Panc1 (cell line): ENCODE measurements around the gene GRIFIN. TPM values are rescaled to one million over a fixed set of nuclear protein-coding genes. Genes with fewer than 3 reads are reported as not detected.

Source experiments
- ATAC-seq: fragments of 200-7000 bp; cut with Tn5 transposase; 2 replicates; pipeline ENCODE4 v1.9.1; 2020; ENCODE audit warnings: mild to moderate bottlenecking, moderate library complexity
- BruUV-seq: library from RNA; stranded (reverse); fragments of 400-500 nt; replicated peaks from 2 replicates; lab custom pipeline; 2021; lab: Mats Ljungman, UMichigan
- CTCF ChIA-PET: fragments of 300-600 bp; sonication (Branson Sonifier 250); formaldehyde crosslinking; loops from one replicate; lab custom pipeline; 2022; ENCODE audit warnings: antibody characterized with exemption; lab: Charles Lee
- POLR2A ChIA-PET: fragments of 300-600 bp; sonication (Branson Sonifier 250); formaldehyde crosslinking; loops from one replicate; lab custom pipeline; 2022; ENCODE audit warnings: antibody characterized with exemption; lab: Charles Lee
- DNase-seq: peaks from one replicate; pipeline ENCODE4 v3.0.0-alpha.2; 2010; ENCODE audit warnings: low read depth, low spot score
- H3K27ac ChIP-seq: 2 replicates; pipeline ENCODE4 v1.5.1; 2011; ENCODE audit warnings: mild to moderate bottlenecking, low read length, inconsistent platforms
- H3K27me3 ChIP-seq: fragments of 200-500 bp; sonication (Bioruptor generic); 2 replicates; pipeline ENCODE4 v1.6.0; 2014; ENCODE audit warnings: low read length, inconsistent platforms; ENCODE audit not compliant: control insufficient read depth, insufficient read depth
- H3K36me3 ChIP-seq: fragments of 200-500 bp; sonication (Bioruptor generic); 2 replicates; pipeline ENCODE4 v1.5.1; 2014; ENCODE audit warnings: inconsistent platforms, mild to moderate bottlenecking, low read length, moderate library complexity; ENCODE audit not compliant: control insufficient read depth, insufficient read depth
- H3K4me1 ChIP-seq: 2 replicates; pipeline ENCODE4 v1.5.1; 2011; ENCODE audit warnings: inconsistent platforms, mild to moderate bottlenecking, low read length, moderate library complexity; ENCODE audit not compliant: control insufficient read depth, insufficient read depth
- H3K4me3 ChIP-seq, 2 experiments: 2 replicates each; pipeline ENCODE4 v1.5.1; 2011 to 2012; ENCODE audit warnings: low read depth in 2 of 2, low read length in 2 of 2, mild to moderate bottlenecking in 2 of 2, inconsistent platforms in 1 of 2, moderate library complexity in 1 of 2
- H3K9me3 ChIP-seq: fragments of 200-500 bp; sonication (Bioruptor generic); 2 replicates; pipeline ENCODE4 v1.5.1; 2014; ENCODE audit warnings: low read depth, mild to moderate bottlenecking, inconsistent platforms, low read length, moderate library complexity; ENCODE audit not compliant: control insufficient read depth, insufficient read depth
- CTCF ChIP-seq: fragments of 450-650 bp; IDR thresholded peaks from 2 replicates; pipeline ENCODE4 v1.5.1; 2017; ENCODE audit warnings: mild to moderate bottlenecking
- POLR2AphosphoS5 ChIP-seq: IDR thresholded peaks from 2 replicates; pipeline ENCODE4 v1.6.1; 2012; ENCODE audit warnings: mild to moderate bottlenecking, low read depth, low read length, moderate library complexity
- REST ChIP-seq, 2 experiments: IDR thresholded peaks; 2 replicates each; pipeline ENCODE4 v1.6.1; 2011 to 2012; ENCODE audit warnings: low read depth in 2 of 2, control low read depth in 1 of 2, low read length in 1 of 2, mild to moderate bottlenecking in 1 of 2, moderate library complexity in 1 of 2; ENCODE audit not compliant: insufficient read depth in 1 of 2
- SIN3A ChIP-seq: IDR thresholded peaks from 2 replicates; pipeline ENCODE4 v1.6.1; 2012; ENCODE audit warnings: low read depth, mild to moderate bottlenecking, low read length, moderate library complexity, borderline replicate concordance; ENCODE audit not compliant: insufficient read depth
- TCF7L2 ChIP-seq: IDR thresholded peaks from 2 replicates; pipeline ENCODE4 v1.6.1; 2011; ENCODE audit warnings: mild to moderate bottlenecking, low read depth, low read length, inconsistent platforms
- in situ Hi-C: cut with HindIII; loops from 2 replicates; pipeline ENCODE4 v1.10.0; 2016; ENCODE audit warnings: low sequenced_read_pairs, low pct_unique_long_range_greater_than_20kb
- intact Hi-C: fragments of 100-400 bp; cut with micrococcal nuclease; formaldehyde crosslinking; loops from one replicate; pipeline ENCODE4 v1.10.0; 2022; ENCODE audit not compliant: unreplicated experiment
- total RNA-seq: library from RNA; stranded (reverse); gene quantifications from one replicate; pipeline ENCODE4 v1.2.1, GENCODE V29; 2021; ENCODE audit not compliant: unreplicated experiment

GRIFIN gene
- total RNA-seq, 1 experiment from 2014 or later: not detected

- Histone ChIP-seq H3K4me1 (peaks cover 71% of the 10 kb centered on the region), H3K36me3 (no peaks in the 10 kb centered on the region), H3K9me3 (no peaks in the 10 kb centered on the region), H3K27ac (peak overlapping the region; percentile 83), H3K4me3 (peak overlapping the region; percentile 64 to 89), H3K27me3 (no peaks in the 10 kb centered on the region)
- CTCF ChIA-PET: interaction anchor here (0.5 to 1.0 kb wide), 2 partner anchors 52 to 202 kb away, joined by 4 to 9 read pairs; no protein-coding TSS in a partner anchor
- ATAC-seq (peak; percentile 43), DNase-seq (no peak)
- TF ChIP-seq TCF7L2 (no peak), POLR2AphosphoS5 (no peak), CTCF (no peak; the same call in 1 of the 2 replicates), SIN3A (no peak; the same call in 1 of the 2 replicates)
- no TSS peak for BruUV-seq
- in situ Hi-C loops (no loop called here), intact Hi-C loops (loop anchor here (5.0 kb wide), 1 partner anchor 43 kb away; the partner anchor contains the start of gene GRIFIN)
- POLR2A ChIA-PET: interaction anchor here (0.6 kb wide), 1 partner anchor 35 kb away, joined by 8 read pairs; the partner anchor contains the start of gene BRAT1
Measured at GRCh38 chr7:2520131-2520760, 44.0 kb upstream of the GRIFIN start.

DNA sequence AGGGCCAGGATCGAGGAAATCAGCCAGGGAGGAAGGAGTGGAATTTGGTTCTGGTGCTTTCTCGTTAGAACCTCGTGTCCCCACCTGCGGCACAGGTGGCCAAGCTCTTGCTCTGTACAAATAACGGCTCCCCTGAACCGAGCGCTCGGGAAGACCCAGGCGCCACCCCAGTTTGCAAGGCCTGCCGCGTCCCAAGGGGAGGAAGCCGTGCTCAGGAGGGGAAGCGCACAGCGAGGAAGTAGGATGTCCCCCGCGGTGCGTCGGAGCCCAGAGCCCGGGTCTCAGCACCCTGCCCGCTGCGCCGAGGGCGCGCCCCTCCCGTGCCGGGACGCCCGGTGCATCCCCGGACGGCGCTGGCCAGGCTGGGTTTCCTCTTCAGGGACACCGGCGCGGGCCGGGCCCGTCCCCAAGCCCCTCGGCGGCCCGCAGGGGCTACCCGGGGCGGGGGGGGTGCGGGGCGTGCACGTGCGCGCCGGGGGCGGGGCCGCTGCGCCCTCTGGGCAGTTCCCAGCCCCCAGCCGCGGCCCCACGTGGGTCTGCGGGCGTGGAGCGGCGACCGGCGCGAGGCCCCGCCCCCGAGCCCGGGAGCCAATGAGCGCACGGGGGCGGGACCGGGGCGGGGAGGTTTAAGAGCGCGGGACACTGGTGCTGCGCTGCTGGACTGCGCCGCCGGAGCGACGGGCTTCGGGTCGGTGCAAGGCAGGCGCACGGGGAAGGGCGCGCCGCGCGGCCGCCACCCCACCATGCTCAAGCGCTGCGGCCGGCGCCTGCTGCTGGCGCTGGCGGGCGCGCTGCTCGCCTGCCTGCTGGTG is 43.1 kb upstream of the GRIFIN start, which contains the start of gene LFNG:
TSS of gene LFNG (plus strand) at position 656 of the 812 bp plus-strand sequence. CDS start at position 744, 88 bp downstream.
- H3K4me3 ChIP-seq: peak within 1 kb of the TSS; percentile 64 to 89
- ATAC-seq (peak; percentile 80), DNase-seq (no peak)
- ChIA-PET POLR2A (no interaction called here), CTCF (no interaction called here)
- no peaks in the 10 kb centered on the region for H3K36me3 ChIP-seq
- no peak for TF ChIP-seq CTCF
- peak; percentile 99; the same call in 1 of the 2 replicates for TF ChIP-seq SIN3A
- TF ChIP-seq POLR2AphosphoS5: peak; percentile 99
- TF ChIP-seq TCF7L2: no peak
- peak in 1 of 2 experiments; percentile 81; a peak in 2 of 4 replicates for TF ChIP-seq REST (IDR thresholded peaks at IDR 0.05; ENCODE audit: insufficient read depth in 1 of 2, low read depth in 2 of 2, low read length in 1 of 2)
- H3K27me3 ChIP-seq: no peaks in the 10 kb centered on the region
- intact Hi-C loops: no loop called here
- H3K27ac ChIP-seq: peak within 1 kb of the TSS; percentile 83
- no peaks in the 10 kb centered on the region for H3K9me3 ChIP-seq
- H3K4me1 ChIP-seq: peaks cover 61% of the 10 kb centered on the region
- in situ Hi-C loops: no loop called here
- no TSS peak for BruUV-seq
